K562 (cell line): ENCODE measurements around the gene PRSS23. TPM values are rescaled to one million over a fixed set of nuclear protein-coding genes. Genes with fewer than 3 reads are reported as not detected.

Source experiments
- ATAC-seq: fragments of 200-7000 bp; cut with Tn5 transposase; 3 replicates; pipeline ENCODE4 v1.9.1; 2020; ENCODE audit warnings: moderate library complexity
- BruUV-seq: library from RNA; stranded (reverse); fragments of 400-500 nt; replicated peaks from 2 replicates; lab custom pipeline; 2021; lab: Mats Ljungman, UMichigan
- CTCF ChIA-PET: fragments of 300-600 bp; formaldehyde crosslinking; extraction: SDS; loops from one replicate; lab custom pipeline; 2021; ENCODE audit warnings: low intra/inter-chr PET ratio; lab: Yijun Ruan, JAX
- POLR2A ChIA-PET: fragments of 300-600, 350-650 bp; sonication (Branson Sonifier 250); formaldehyde crosslinking; extraction: SDS; loops from one replicate; lab custom pipeline; 2021; ENCODE audit warnings: antibody characterized with exemption, inconsistent platforms; lab: Yijun Ruan, JAX
- DNase-seq, 4 experiments: peaks; one replicate each; pipeline versions ENCODE4 v3.0.0 to v3.0.0-alpha.2; 2011 to 2018; ENCODE audit warnings: low spot score in 3 of 4, mixed read lengths in 3 of 4; ENCODE audit errors: extremely low read depth in 1 of 4
- FAIRE-seq: peaks from 2 replicates; lab custom pipeline; 2011; peaks lifted over from hg19 to GRCh38; lab: Jason Lieb, UNC
- H2AFZ ChIP-seq: 2 replicates; pipeline ENCODE4 v1.6.0; 2011; ENCODE audit warnings: low read depth, low read length, control low read depth, inconsistent platforms
- H3K27ac ChIP-seq: fragments of 200-600 bp; 3 replicates; pipeline ENCODE4 v1.8.0; 2011; ENCODE audit warnings: low read depth, mild to moderate bottlenecking, control low read depth, inconsistent platforms, low read length, moderate library complexity, mixed read lengths; ENCODE audit errors: extremely low read depth
- H3K27me3 ChIP-seq, 2 experiments: fragments of 300-600 bp in 1 of 2; 2 replicates in 1 of 2; 3 replicates in 1 of 2; pipeline versions ENCODE4 v1.6.0 to v1.8.0; 2011; ENCODE audit warnings: inconsistent platforms in 2 of 2, low read length in 2 of 2, mild to moderate bottlenecking in 1 of 2, mixed read lengths in 1 of 2, moderate library complexity in 1 of 2; ENCODE audit not compliant: control insufficient read depth in 2 of 2, insufficient read depth in 2 of 2
- H3K36me3 ChIP-seq: fragments of 300-600 bp; 3 replicates; pipeline ENCODE4 v1.8.0; 2011; ENCODE audit warnings: mild to moderate bottlenecking, low read length, inconsistent platforms; ENCODE audit not compliant: control insufficient read depth, insufficient read depth
- H3K4me1 ChIP-seq, 2 experiments: fragments of 200-600 bp in 1 of 2; replicated peaks in 1 of 2; 2 replicates in 1 of 2; 3 replicates in 1 of 2; pipeline versions ENCODE4 v1.5.1 to v1.8.0; 2011; ENCODE audit warnings: inconsistent platforms in 2 of 2, low read length in 2 of 2, mild to moderate bottlenecking in 1 of 2, mixed read lengths in 1 of 2, moderate library complexity in 1 of 2; ENCODE audit not compliant: control insufficient read depth in 2 of 2, insufficient read depth in 2 of 2
- H3K4me2 ChIP-seq: 2 replicates; pipeline ENCODE4 v1.6.1; 2011; ENCODE audit warnings: low read length, control low read depth, inconsistent platforms, mixed read lengths; ENCODE audit not compliant: insufficient read depth
- H3K4me3 ChIP-seq: fragments of 200-600 bp; sonication (generic), shearing (Covaris generic); 2 replicates; pipeline ENCODE4 v1.5.1; 2016; ENCODE audit warnings: control low read depth, inconsistent platforms
- H3K79me2 ChIP-seq: fragments of 200-600 bp; 3 replicates; pipeline ENCODE4 v1.8.0; 2011; ENCODE audit warnings: low read length, inconsistent platforms; ENCODE audit not compliant: control insufficient read depth, insufficient read depth
- H3K9ac ChIP-seq, 2 experiments: 2 replicates each; pipeline versions ENCODE4 v1.6.0 to v1.6.1; 2011; ENCODE audit warnings: low read depth in 2 of 2, low read length in 2 of 2, control low read depth in 1 of 2, inconsistent platforms in 1 of 2, mild to moderate bottlenecking in 1 of 2, mixed read lengths in 1 of 2; ENCODE audit not compliant: insufficient read depth in 1 of 2
- H3K9me1 ChIP-seq: one replicate; pipeline ENCODE4 v1.6.0; 2011; ENCODE audit warnings: inconsistent platforms, mild to moderate bottlenecking, low read length, moderate library complexity; ENCODE audit not compliant: control insufficient read depth, insufficient read depth
- H3K9me3 ChIP-seq: replicated peaks from 2 replicates; pipeline ENCODE4 v1.5.1; 2011; ENCODE audit warnings: low read depth, low read length, inconsistent platforms; ENCODE audit not compliant: control insufficient read depth, insufficient read depth
- H4K20me1 ChIP-seq: replicated peaks from 2 replicates; pipeline ENCODE4 v1.6.1; 2011; ENCODE audit warnings: low read length, inconsistent platforms, mixed read lengths; ENCODE audit not compliant: control insufficient read depth, insufficient read depth
- CBX5 ChIP-seq: IDR thresholded peaks from 2 replicates; pipeline ENCODE4 v1.6.1; 2014; ENCODE audit warnings: low read depth, borderline replicate concordance
- DDX20 ChIP-seq: fragments of 450-650 bp; IDR thresholded peaks from 2 replicates; pipeline ENCODE4 v1.6.1; 2016; ENCODE audit warnings: missing genetic modification characterization, low read depth, mild to moderate bottlenecking, missing compliant biosample characterization, moderate library complexity
- ELF4 ChIP-seq: fragments of 450-650 bp; formaldehyde crosslinking; IDR thresholded peaks from 2 replicates; pipeline ENCODE4 v1.4.0; 2022; ENCODE audit warnings: missing genetic modification characterization
- HDAC6 ChIP-seq: IDR thresholded peaks from 2 replicates; pipeline ENCODE4 v1.6.1; 2012; ENCODE audit warnings: low read depth, mild to moderate bottlenecking, control low read depth, inconsistent platforms, low read length, moderate library complexity
- MNT ChIP-seq, 2 experiments: fragments of 450-650 bp; conservative IDR thresholded peaks; 2 replicates each; pipeline ENCODE4 v1.6.1; 2017; ENCODE audit warnings: mild to moderate bottlenecking in 2 of 2, moderate library complexity in 2 of 2
- PCBP2 ChIP-seq: fragments of 200-400 bp; formaldehyde crosslinking; IDR thresholded peaks from 2 replicates; pipeline ENCODE4 v1.6.1; 2018; ENCODE audit warnings: low read length, low read depth, mild to moderate bottlenecking, moderate library complexity; ENCODE audit not compliant: poor library complexity, severe bottlenecking
- POLR2G ChIP-seq: fragments of 200-400 bp; formaldehyde crosslinking; IDR thresholded peaks from 2 replicates; pipeline ENCODE4 v1.6.1; 2017; ENCODE audit warnings: low read depth, mild to moderate bottlenecking, antibody characterized with exemption, low read length, moderate library complexity
- SMARCC2 ChIP-seq: fragments of 450-650 bp; IDR thresholded peaks from 2 replicates; pipeline ENCODE4 v1.6.1; 2017; ENCODE audit warnings: antibody characterized with exemption, moderate library complexity, mild to moderate bottlenecking, low read depth
- ZNF551 ChIP-seq: fragments of 250-450 bp; sonication (Bioruptor Pico); IDR thresholded peaks from 2 replicates; pipeline ENCODE4 v1.5.0; 2021; ENCODE audit warnings: mild to moderate bottlenecking, moderate library complexity
- ZNF707 ChIP-seq: fragments of 250-450 bp; sonication (Bioruptor Pico); conservative IDR thresholded peaks from 2 replicates; pipeline ENCODE4 v1.8.0; 2022; ENCODE audit warnings: inconsistent platforms, mild to moderate bottlenecking, moderate library complexity
- WGBS: fragments of 100-300 bp; shearing (Covaris generic); methylation state at CpG from one replicate; pipeline ENCODE4 v1.1.6; 2016; ENCODE audit warnings: low coverage, mixed read lengths; ENCODE audit not compliant: insufficient coverage; ENCODE audit errors: missing lambda C conversion rate; 5-methylcytosine and 5-hydroxymethylcytosine counted together
- in situ Hi-C: fragments of 300-500 bp; cut with MboI; formaldehyde crosslinking; loops from 4 replicates; pipeline ENCODE4 v1.15.0; 2018; ENCODE audit warnings: inconsistent platforms, mixed read lengths
- intact Hi-C: fragments of 100-400 bp; cut with micrococcal nuclease; formaldehyde crosslinking; loops from 2 replicates; pipeline ENCODE4 v1.14.2; 2022
- polyA plus RNA-seq, 8 experiments: library from polyadenylated mRNA; depleted of rRNA in 4 of 8; stranded (reverse) in 5 of 8; unstranded in 3 of 8; fragments of >200 nt; fragmentation: Nextera tagmentation in 2 of 8; fragmentation: Illumina TruSeq in 1 of 8; extraction: Ambion mirVana in 2 of 8; extraction: Trizol in 1 of 8; gene quantifications; 2 replicates each; pipeline versions ENCODE4 v1.2.1 to v1.2.3, GENCODE V29; 2011 to 2014; ENCODE audit warnings: inconsistent platforms in 1 of 8, missing spikeins in 1 of 8
- total RNA-seq, 7 experiments: library from RNA; depleted of rRNA in 6 of 7; stranded (reverse); fragments of >200 nt in 6 of 7; fragmentation: Illumina TruSeq in 2 of 7; extraction: Trizol in 2 of 7; gene quantifications; 2 replicates each; pipeline versions ENCODE4 v1.2.1 to v1.2.3, GENCODE V29; 2011 to 2021; ENCODE audit warnings: low replicate concordance in 1 of 7
- TF ChIP-seq, protein P1 (sequence below): sonication (generic); formaldehyde crosslinking; IDR thresholded peaks from 2 replicates; pipeline ENCODE4 v1.8.1; 2023; ENCODE audit warnings: missing genetic modification reagents, mild to moderate bottlenecking, borderline replicate concordance
- TF ChIP-seq, protein P2 (sequence below): fragments of 250-450 bp; sonication (Bioruptor Pico); IDR thresholded peaks from 2 replicates; pipeline ENCODE4 v1.5.0; 2021
- TF ChIP-seq, protein P3 (sequence below), 2 experiments: fragments of 450-650 bp in 1 of 2; sonication (generic) in 1 of 2; formaldehyde crosslinking in 1 of 2; IDR thresholded peaks in 1 of 2; conservative IDR thresholded peaks in 1 of 2; 2 replicates each; pipeline versions ENCODE4 v1.6.1 to v1.8.1; 2016 to 2023; ENCODE audit warnings: mild to moderate bottlenecking in 2 of 2, moderate library complexity in 2 of 2, inconsistent platforms in 1 of 2, missing genetic modification reagents in 1 of 2

PRSS23 gene
- total and polyA plus RNA-seq, 9 of the 15 experiments (the other 6 are each of a cell fraction or from before 2014, with no cell fraction given), result 0.04 to 0.51 (median 0.11) TPM; not detected in 2

DNA sequence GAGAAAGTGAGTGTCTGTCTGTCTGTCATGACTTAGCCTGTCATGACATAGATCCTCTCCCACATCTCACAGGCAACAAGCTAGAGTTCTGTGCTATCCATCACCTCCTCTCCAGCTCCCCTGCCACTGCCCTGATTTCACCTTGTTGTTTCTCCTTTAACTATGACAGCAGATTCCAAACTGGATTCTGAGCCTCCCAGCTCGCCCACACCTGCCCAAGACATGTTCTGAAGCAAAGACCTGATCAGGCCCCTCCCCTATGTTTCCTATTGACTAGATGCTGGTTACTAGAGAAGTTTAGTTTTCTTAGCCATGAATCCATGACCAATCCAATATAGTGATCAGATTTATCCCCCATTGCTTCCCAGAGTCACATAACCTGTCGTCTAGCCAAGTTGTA, 15.4 kb downstream of the PRSS23 start:
- H4K20me1 ChIP-seq, result no peaks in the 10 kb centered on the region
- ATAC-seq, result no peak
- CTCF ChIA-PET, result no interaction called here
- no peaks in the 10 kb centered on the region for H3K9me1 ChIP-seq
- intact Hi-C loops, result loop anchor here (5.0 kb wide), 2 partner anchors 458 to 958 kb away; partner anchors contain the start of gene CCDC83
- BruUV-seq, result no TSS peak
- H3K27ac ChIP-seq, result no peak overlapping the region
- no peak overlapping the region for H3K4me2 ChIP-seq
- H2AFZ ChIP-seq, result no peak overlapping the region
- TF ChIP-seq DDX20 (tag) (no peak), ZNF707 (CRISPR knock-in tag) (no peak), HDAC6 (no peak), CBX5 (no peak), MNT (conservative IDR thresholded peaks at IDR 0.05) (no peak), SMARCC2 (no peak), PCBP2 (no peak), POLR2G (no peak), ELF4 (CRISPR knock-in tag) (no peak), ZNF551 (CRISPR knock-in tag) (no peak)
- TF ChIP-seq, protein P1, sequence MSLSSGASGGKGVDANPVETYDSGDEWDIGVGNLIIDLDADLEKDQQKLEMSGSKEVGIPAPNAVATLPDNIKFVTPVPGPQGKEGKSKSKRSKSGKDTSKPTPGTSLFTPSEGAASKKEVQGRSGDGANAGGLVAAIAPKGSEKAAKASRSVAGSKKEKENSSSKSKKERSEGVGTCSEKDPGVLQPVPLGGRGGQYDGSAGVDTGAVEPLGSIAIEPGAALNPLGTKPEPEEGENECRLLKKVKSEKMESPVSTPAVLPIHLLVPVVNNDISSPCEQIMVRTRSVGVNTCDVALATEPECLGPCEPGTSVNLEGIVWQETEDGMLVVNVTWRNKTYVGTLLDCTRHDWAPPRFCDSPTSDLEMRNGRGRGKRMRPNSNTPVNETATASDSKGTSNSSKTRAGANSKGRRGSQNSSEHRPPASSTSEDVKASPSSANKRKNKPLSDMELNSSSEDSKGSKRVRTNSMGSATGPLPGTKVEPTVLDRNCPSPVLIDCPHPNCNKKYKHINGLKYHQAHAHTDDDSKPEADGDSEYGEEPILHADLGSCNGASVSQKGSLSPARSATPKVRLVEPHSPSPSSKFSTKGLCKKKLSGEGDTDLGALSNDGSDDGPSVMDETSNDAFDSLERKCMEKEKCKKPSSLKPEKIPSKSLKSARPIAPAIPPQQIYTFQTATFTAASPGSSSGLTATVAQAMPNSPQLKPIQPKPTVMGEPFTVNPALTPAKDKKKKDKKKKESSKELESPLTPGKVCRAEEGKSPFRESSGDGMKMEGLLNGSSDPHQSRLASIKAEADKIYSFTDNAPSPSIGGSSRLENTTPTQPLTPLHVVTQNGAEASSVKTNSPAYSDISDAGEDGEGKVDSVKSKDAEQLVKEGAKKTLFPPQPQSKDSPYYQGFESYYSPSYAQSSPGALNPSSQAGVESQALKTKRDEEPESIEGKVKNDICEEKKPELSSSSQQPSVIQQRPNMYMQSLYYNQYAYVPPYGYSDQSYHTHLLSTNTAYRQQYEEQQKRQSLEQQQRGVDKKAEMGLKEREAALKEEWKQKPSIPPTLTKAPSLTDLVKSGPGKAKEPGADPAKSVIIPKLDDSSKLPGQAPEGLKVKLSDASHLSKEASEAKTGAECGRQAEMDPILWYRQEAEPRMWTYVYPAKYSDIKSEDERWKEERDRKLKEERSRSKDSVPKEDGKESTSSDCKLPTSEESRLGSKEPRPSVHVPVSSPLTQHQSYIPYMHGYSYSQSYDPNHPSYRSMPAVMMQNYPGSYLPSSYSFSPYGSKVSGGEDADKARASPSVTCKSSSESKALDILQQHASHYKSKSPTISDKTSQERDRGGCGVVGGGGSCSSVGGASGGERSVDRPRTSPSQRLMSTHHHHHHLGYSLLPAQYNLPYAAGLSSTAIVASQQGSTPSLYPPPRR (CRISPR knock-in tag), result no peak
- TF ChIP-seq, protein P2, sequence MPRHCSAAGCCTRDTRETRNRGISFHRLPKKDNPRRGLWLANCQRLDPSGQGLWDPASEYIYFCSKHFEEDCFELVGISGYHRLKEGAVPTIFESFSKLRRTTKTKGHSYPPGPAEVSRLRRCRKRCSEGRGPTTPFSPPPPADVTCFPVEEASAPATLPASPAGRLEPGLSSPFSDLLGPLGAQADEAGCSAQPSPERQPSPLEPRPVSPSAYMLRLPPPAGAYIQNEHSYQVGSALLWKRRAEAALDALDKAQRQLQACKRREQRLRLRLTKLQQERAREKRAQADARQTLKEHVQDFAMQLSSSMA (CRISPR knock-in tag), result no peak
- TF ChIP-seq, protein P3, sequence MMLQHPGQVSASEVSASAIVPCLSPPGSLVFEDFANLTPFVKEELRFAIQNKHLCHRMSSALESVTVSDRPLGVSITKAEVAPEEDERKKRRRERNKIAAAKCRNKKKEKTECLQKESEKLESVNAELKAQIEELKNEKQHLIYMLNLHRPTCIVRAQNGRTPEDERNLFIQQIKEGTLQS (IDR thresholded peaks at IDR 0.05), result no peak
- TF ChIP-seq, protein P3 (CRISPR knock-in tag; conservative IDR thresholded peaks at IDR 0.05), result no peak
- no peak for FAIRE-seq
- no peak overlapping the region for H3K4me3 ChIP-seq
- no peaks in the 10 kb centered on the region for H3K36me3 ChIP-seq
- no peak overlapping the region for H3K9ac ChIP-seq
- 0% methylated on average over 2 of the region's 2 CpGs for WGBS
- no peaks in the 10 kb centered on the region for H3K4me1 ChIP-seq
- no peak for DNase-seq
- in situ Hi-C loops, result loop anchor here (5.0 kb wide), 1 partner anchor 358 kb away; no protein-coding TSS in a partner anchor
- H3K79me2 ChIP-seq, result no peaks in the 10 kb centered on the region
- POLR2A ChIA-PET, result no interaction called here
- peaks cover 2 to 19% of the 10 kb centered on the region in 2 experiments; a peak in 4 of 5 replicates for H3K27me3 ChIP-seq
- no peaks in the 10 kb centered on the region for H3K9me3 ChIP-seq
